ENCODE results near the gene PKP4. TPM values are rescaled to one million over a fixed set of nuclear protein-coding genes. Genes with fewer than 3 reads are reported as not detected.

Gene PKP4
- total and polyA plus RNA-seq, 12 donors: 17.9 to 59.0 (median 45.2) TPM

- DNase-seq: peak; percentile 43 to 88
- ATAC-seq: peak; percentile 83 to 92 (median 88)
- Histone ChIP-seq H3K9me3 (peaks cover 0 to 20% (median 0%) of the 10 kb centered on the region in 11 donors), H3K36me3 (no peaks in the 10 kb centered on the region), H3K27ac (peak overlapping the region; percentile 63 to 94 (median 82)), H3K4me1 (peaks cover 0 to 49% (median 34%) of the 10 kb centered on the region in 9 donors), H3K4me3 (no peak overlapping the region), H3K27me3 (no peaks in the 10 kb centered on the region)
- no peak for TF ChIP-seq CTCF (IDR thresholded peaks at IDR 0.05)
- 36 to 60% methylated on average over 5 of the region's 5 CpGs for WGBS, 2 donors
- intact Hi-C loops (cut with DNase I): loop anchor here in 2 of 10 donors (5.0 kb wide), 1 partner anchor 49 kb away; no protein-coding TSS in a partner anchor
These were observed 259.5 kb downstream of the PKP4 start for GRCh38 chr2:158716121-158716791.

GRCh38 chr2:158716921-158717320, 260.2 kb downstream of the PKP4 start:
- no peak for TF ChIP-seq CTCF (IDR thresholded peaks at IDR 0.05)
- no peak overlapping the region for H3K4me3 ChIP-seq
- intact Hi-C loops (cut with DNase I): loop anchor here in 2 of 10 donors (5.0 kb wide), 1 partner anchor 50 kb away; no protein-coding TSS in a partner anchor
- no peaks in the 10 kb centered on the region for H3K36me3 ChIP-seq
- peak in 5 of 8 donors; percentile 21 to 45 (median 32) for ATAC-seq
- H3K4me1 ChIP-seq: peaks cover 0 to 49% (median 34%) of the 10 kb centered on the region in 9 donors
- WGBS, 2 donors: 67 to 78% methylated on average over 10 of the region's 10 CpGs
- no peak for DNase-seq
- peaks cover 0 to 18% (median 0%) of the 10 kb centered on the region in 11 donors for H3K9me3 ChIP-seq
- peak overlapping the region; percentile 33 to 94 (median 82) for H3K27ac ChIP-seq
- H3K27me3 ChIP-seq: no peaks in the 10 kb centered on the region

GRCh38 chr2:158717366-158718195, 260.8 kb downstream of the PKP4 start:
- 70 to 78% methylated on average over 14 of the region's 14 CpGs for WGBS, 2 donors
- Histone ChIP-seq H3K4me1 (peaks cover 0 to 52% (median 36%) of the 10 kb centered on the region in 9 donors), H3K36me3 (no peaks in the 10 kb centered on the region), H3K9me3 (peaks cover 0 to 13% (median 0%) of the 10 kb centered on the region in 11 donors), H3K27ac (peak overlapping the region in 9 of 10 donors; percentile 67 to 94 (median 82)), H3K4me3 (no peak overlapping the region), H3K27me3 (no peaks in the 10 kb centered on the region)
- ATAC-seq (peak in 1 of 8 donors; percentile 29), DNase-seq (no peak)
- no peak for TF ChIP-seq CTCF (IDR thresholded peaks at IDR 0.05)
- intact Hi-C loops (cut with DNase I): loop anchor here in 2 of 10 donors (5.0 kb wide), 1 partner anchor 50 kb away; no protein-coding TSS in a partner anchor

GRCh38 chr2:158718196-158718585, 261.4 kb downstream of the PKP4 start:
- Histone ChIP-seq H3K27ac (peak overlapping the region in 8 of 10 donors; percentile 16 to 94 (median 84)), H3K36me3 (no peaks in the 10 kb centered on the region), H3K4me1 (peaks cover 0 to 58% (median 36%) of the 10 kb centered on the region in 9 donors), H3K4me3 (no peak overlapping the region), H3K9me3 (peaks cover 0 to 7% (median 0%) of the 10 kb centered on the region in 11 donors), H3K27me3 (no peaks in the 10 kb centered on the region)
- intact Hi-C loops (cut with DNase I): loop anchor here in 2 of 10 donors (5.0 kb wide), 1 partner anchor 51 kb away; no protein-coding TSS in a partner anchor
- no peak for TF ChIP-seq CTCF (IDR thresholded peaks at IDR 0.05)
- no peak for ATAC-seq
- DNase-seq: no peak

All from heart right ventricle (tissue), 16 donors.